Trophoblast cell (in vitro differentiated cells and primary cell): Measurements from ENCODE around the gene RBM15B.

Source experiments
- DNase-seq, 2 donors: peaks; one replicate each; pipeline ENCODE4 v3.0.0-alpha.2; 2016
- H2AFZ ChIP-seq: 2 replicates; pipeline ENCODE4 v1.6.1; 2013; ENCODE audit warnings: low read length, moderate library complexity, mild to moderate bottlenecking; ENCODE audit not compliant: insufficient read depth, poor library complexity
- H2AK5ac ChIP-seq: 2 replicates; pipeline ENCODE4 v1.6.1; 2013; ENCODE audit warnings: mild to moderate bottlenecking, low read length
- H2BK120ac ChIP-seq: 2 replicates; pipeline ENCODE4 v1.6.1; 2013; ENCODE audit warnings: low read length, mild to moderate bottlenecking, moderate library complexity; ENCODE audit not compliant: insufficient read depth, poor library complexity
- H2BK12ac ChIP-seq: 2 replicates; pipeline ENCODE4 v1.6.1; 2013; ENCODE audit warnings: mild to moderate bottlenecking, low read length, moderate library complexity
- H2BK5ac ChIP-seq: 2 replicates; pipeline ENCODE4 v1.6.1; 2013; ENCODE audit warnings: low read length, low read depth, moderate library complexity, mild to moderate bottlenecking; ENCODE audit not compliant: poor library complexity
- H3K14ac ChIP-seq: 2 replicates; pipeline ENCODE4 v1.6.1; 2013; ENCODE audit warnings: mild to moderate bottlenecking, low read length
- H3K18ac ChIP-seq: 2 replicates; pipeline ENCODE4 v1.6.1; 2013; ENCODE audit warnings: mild to moderate bottlenecking, low read length
- H3K23ac ChIP-seq: 2 replicates; pipeline ENCODE4 v1.6.1; 2013; ENCODE audit warnings: low read length
- H3K27ac ChIP-seq: 2 replicates; pipeline ENCODE4 v1.5.1; 2013; ENCODE audit warnings: low read depth, mild to moderate bottlenecking, inconsistent platforms, low read length, moderate library complexity
- H3K27me3 ChIP-seq: 2 replicates; pipeline ENCODE4 v1.6.1; 2013; ENCODE audit warnings: inconsistent platforms, mild to moderate bottlenecking, low read length, moderate library complexity; ENCODE audit not compliant: insufficient read depth
- H3K36me3 ChIP-seq, 2 experiments: 1 replicate in 1 of 2; 2 replicates in 1 of 2; pipeline ENCODE4 v1.6.1; 2013; ENCODE audit warnings: low read length in 2 of 2, mild to moderate bottlenecking in 2 of 2, moderate library complexity in 1 of 2; ENCODE audit not compliant: insufficient read depth in 2 of 2, control insufficient read depth in 1 of 2
- H3K4ac ChIP-seq: 2 replicates; pipeline ENCODE4 v1.6.1; 2013; ENCODE audit warnings: low read depth, mild to moderate bottlenecking, low read length, moderate library complexity
- H3K4me1 ChIP-seq, 2 experiments: 1 replicate in 1 of 2; 2 replicates in 1 of 2; pipeline ENCODE4 v1.6.1; 2013; ENCODE audit warnings: low read length in 2 of 2, mild to moderate bottlenecking in 2 of 2, moderate library complexity in 1 of 2; ENCODE audit not compliant: insufficient read depth in 2 of 2, control insufficient read depth in 1 of 2
- H3K4me2 ChIP-seq: 2 replicates; pipeline ENCODE4 v1.6.1; 2013; ENCODE audit warnings: inconsistent platforms, mild to moderate bottlenecking, low read length, moderate library complexity
- H3K4me3 ChIP-seq: 2 replicates; pipeline ENCODE4 v1.5.1; 2013; ENCODE audit warnings: mild to moderate bottlenecking, low read depth, low read length, inconsistent platforms
- H3K79me1 ChIP-seq: one replicate; pipeline ENCODE4 v1.6.1; 2013; ENCODE audit warnings: low read length
- H3K79me2 ChIP-seq: 2 replicates; pipeline ENCODE4 v1.6.1; 2013; ENCODE audit warnings: low read length, mild to moderate bottlenecking; ENCODE audit not compliant: control insufficient read depth, insufficient read depth, poor library complexity
- H3K9ac ChIP-seq: 2 replicates; pipeline ENCODE4 v1.6.1; 2013; ENCODE audit warnings: mild to moderate bottlenecking, low read length
- H3K9me3 ChIP-seq: 2 replicates; pipeline ENCODE4 v1.6.1; 2013; ENCODE audit warnings: low read depth, mild to moderate bottlenecking, control low read depth, inconsistent platforms, low read length; ENCODE audit not compliant: insufficient read depth
- H4K12ac ChIP-seq: 2 replicates; pipeline ENCODE4 v1.6.1; 2013; ENCODE audit warnings: low read depth, mild to moderate bottlenecking, low read length, moderate library complexity
- H4K8ac ChIP-seq: 2 replicates; pipeline ENCODE4 v1.6.1; 2013; ENCODE audit warnings: low read depth, mild to moderate bottlenecking, low read length, moderate library complexity
- H4K91ac ChIP-seq: one replicate; pipeline ENCODE4 v1.6.1; 2013; ENCODE audit warnings: low read depth, mild to moderate bottlenecking, low read length, moderate library complexity
- WGBS: extraction: QIAGEN DNeasy Blood & Tissue Kit; methylation state at CpG from one replicate; pipeline ENCODE4 v1.1.7; 2013; ENCODE audit warnings: missing lambda C conversion rate; ENCODE audit not compliant: insufficient read length, insufficient coverage; ENCODE audit errors: extremely low coverage; 5-methylcytosine and 5-hydroxymethylcytosine counted together

RBM15B gene

DNA sequence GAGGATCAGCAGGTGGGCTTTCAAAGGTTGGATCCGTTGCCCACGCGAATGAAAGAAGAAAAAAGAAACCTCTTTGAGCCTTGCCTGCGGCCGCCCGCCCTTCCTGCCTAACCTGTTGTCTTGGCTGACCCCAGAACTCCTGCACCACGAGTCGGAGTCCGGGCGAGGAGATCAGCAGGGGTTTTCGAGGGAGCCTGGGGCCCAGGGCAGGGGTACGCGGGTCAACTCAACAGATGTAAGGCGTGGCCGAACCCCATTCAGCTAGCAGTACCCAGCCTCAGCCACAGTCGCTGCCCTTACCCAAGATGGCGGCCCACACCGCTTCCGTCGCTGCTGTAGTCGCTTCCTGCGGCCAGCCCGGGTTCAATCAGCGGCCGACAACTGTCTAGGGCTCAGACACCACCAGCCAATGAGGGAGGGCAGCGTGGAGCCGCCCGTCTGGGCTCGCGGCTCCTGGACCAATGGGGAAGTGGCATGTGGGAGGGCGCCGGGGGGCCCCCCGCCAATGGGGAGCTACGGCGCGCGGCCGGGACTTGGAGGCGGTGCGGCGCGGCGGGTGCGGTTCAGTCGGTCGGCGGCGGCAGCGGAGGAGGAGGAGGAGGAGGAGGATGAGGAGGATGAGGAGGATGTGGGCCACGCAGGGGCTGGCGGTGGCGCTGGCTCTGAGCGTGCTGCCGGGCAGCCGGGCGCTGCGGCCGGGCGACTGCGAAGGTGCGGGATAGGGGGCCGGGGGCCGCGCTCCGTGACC, 6.2 kb upstream of the RBM15B start, which contains the start of gene MANF:
Gene MANF (plus strand): TSS at position 566 of the 748 bp plus-strand sequence. CDS start 52 bp downstream, at position 618.
- no peaks in the 10 kb centered on the region for H3K27me3 ChIP-seq
- peak within 1 kb of the TSS; percentile 90 for H4K12ac ChIP-seq
- H3K4me2 ChIP-seq: peak within 1 kb of the TSS; percentile 77
- H3K27ac ChIP-seq: peak within 1 kb of the TSS; percentile 72
- H3K9me3 ChIP-seq: peaks cover 2% of the 10 kb centered on the region
- peak within 1 kb of the TSS; percentile 94 for H4K8ac ChIP-seq
- H2BK120ac ChIP-seq: peak within 1 kb of the TSS; percentile 82
- H3K14ac ChIP-seq: peak within 1 kb of the TSS; percentile 97
- peaks cover 17 to 30% of the 10 kb centered on the region in 2 experiments for H3K4me1 ChIP-seq
- peaks cover 11% of the 10 kb centered on the region for H3K79me1 ChIP-seq
- peak within 1 kb of the TSS; percentile 85 for H2AFZ ChIP-seq
- H3K23ac ChIP-seq: no peak within 1 kb of the TSS
- H2AK5ac ChIP-seq: peak within 1 kb of the TSS; percentile 89
- peak within 1 kb of the TSS; percentile 92 for H2BK5ac ChIP-seq
- H3K18ac ChIP-seq: peak within 1 kb of the TSS; percentile 86
- H3K4me3 ChIP-seq: peak within 1 kb of the TSS; percentile 97
- no peak within 1 kb of the TSS for H2BK12ac ChIP-seq
- peak within 1 kb of the TSS; percentile 91 for H3K9ac ChIP-seq
- H3K79me2 ChIP-seq: peaks cover 18% of the 10 kb centered on the region
- H3K36me3 ChIP-seq: peaks cover 8 to 20% of the 10 kb centered on the region in 2 experiments
- WGBS: no CpG with 5 or more reads among the region's 65 CpGs
- peak within 1 kb of the TSS; percentile 96 for H4K91ac ChIP-seq
- peak within 1 kb of the TSS; percentile 93 for H3K4ac ChIP-seq
- DNase-seq: peak; percentile 98 to 99

DNA sequence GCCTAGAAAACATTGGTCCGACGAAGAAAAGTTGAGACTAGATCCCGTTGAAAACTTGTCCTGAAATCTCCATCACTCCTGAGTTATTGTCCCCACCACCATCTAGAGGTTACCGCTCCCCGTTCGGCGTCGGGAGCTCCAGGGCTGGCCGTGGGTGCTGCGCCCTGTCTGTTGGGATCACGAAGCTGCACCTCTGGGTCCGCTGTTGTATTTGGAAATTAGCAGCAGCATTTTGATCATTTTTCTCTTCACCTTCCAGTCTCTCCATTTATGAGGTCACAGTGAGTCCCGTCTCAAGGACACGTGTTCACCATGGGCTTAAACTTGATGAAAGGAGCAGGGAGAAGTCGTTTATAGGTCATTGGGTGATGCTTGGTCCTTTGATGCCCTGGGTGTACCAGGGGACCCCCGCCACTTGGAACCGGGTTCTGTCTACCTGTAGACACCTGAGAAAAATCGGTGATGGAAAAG, 5.4 kb upstream of the RBM15B start:
- Histone ChIP-seq H3K27ac (no peak overlapping the region), H3K18ac (no peak overlapping the region), H3K36me3 (peaks cover 15 to 27% of the 10 kb centered on the region in 2 experiments), H2AK5ac (peak overlapping the region; percentile 15), H3K14ac (peak overlapping the region; percentile 61), H3K4ac (peak overlapping the region; percentile 93), H2BK120ac (peak overlapping the region; percentile 18), H3K27me3 (no peaks in the 10 kb centered on the region), H3K4me2 (peak overlapping the region; percentile 77), H2BK12ac (no peak overlapping the region), H3K9me3 (peaks cover 2% of the 10 kb centered on the region), H3K79me1 (peaks cover 11% of the 10 kb centered on the region), H3K79me2 (peaks cover 18% of the 10 kb centered on the region), H4K91ac (peak overlapping the region; percentile 64), H2BK5ac (no peak overlapping the region), H2AFZ (peak overlapping the region; percentile 17), H3K4me3 (peak overlapping the region; percentile 97), H4K8ac (peak overlapping the region; percentile 55), H4K12ac (no peak overlapping the region), H3K9ac (peak overlapping the region; percentile 74), H3K4me1 (peaks cover 17 to 35% of the 10 kb centered on the region in 2 experiments), H3K23ac (no peak overlapping the region)
- WGBS: no CpG with 5 or more reads among the region's 18 CpGs
- DNase-seq: peak in 1 of 2 donors; percentile 46

DNA sequence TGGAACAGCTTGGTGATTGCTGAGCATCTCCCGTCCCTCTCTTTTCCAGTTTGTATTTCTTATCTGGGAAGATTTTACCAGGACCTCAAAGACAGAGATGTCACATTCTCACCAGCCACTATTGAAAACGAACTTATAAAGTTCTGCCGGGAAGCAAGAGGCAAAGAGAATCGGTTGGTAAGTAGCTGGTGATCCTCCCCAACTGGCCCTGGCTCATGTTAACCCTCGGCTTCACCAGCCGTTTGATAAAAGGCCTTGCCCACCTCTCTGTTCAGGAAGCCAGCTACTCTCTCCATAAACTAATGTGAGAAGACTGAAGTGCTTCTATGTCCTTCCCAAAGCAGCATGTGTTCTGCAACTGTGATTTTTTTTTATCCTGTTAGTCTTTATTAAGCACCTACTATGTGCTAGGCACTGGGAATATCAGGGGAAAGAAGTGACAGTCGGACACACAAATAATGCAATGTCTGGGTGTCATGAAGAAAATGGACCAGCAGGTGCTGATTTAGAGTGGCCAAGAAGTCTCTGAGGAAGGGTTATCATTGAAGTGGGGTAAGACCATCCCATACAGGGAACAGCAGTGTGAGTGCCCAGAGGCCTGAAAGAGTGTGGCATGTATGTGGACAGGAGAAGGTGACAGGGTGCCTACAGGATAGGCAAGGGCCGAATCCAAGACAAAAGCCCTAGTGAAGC, 4.8 kb upstream of the RBM15B start:
- WGBS: no CpG with 5 or more reads among the region's 8 CpGs
- no peak overlapping the region for H3K14ac ChIP-seq
- H2BK5ac ChIP-seq: no peak overlapping the region
- H4K12ac ChIP-seq: no peak overlapping the region
- no peak overlapping the region for H2AFZ ChIP-seq
- H3K23ac ChIP-seq: no peak overlapping the region
- H4K8ac ChIP-seq: no peak overlapping the region
- peak overlapping the region; percentile 77 for H3K4me2 ChIP-seq
- H3K27ac ChIP-seq: no peak overlapping the region
- peak overlapping the region; percentile 55 for H3K4ac ChIP-seq
- H3K79me2 ChIP-seq: peaks cover 20% of the 10 kb centered on the region
- H2AK5ac ChIP-seq: no peak overlapping the region
- DNase-seq: no peak
- H2BK12ac ChIP-seq: no peak overlapping the region
- no peaks in the 10 kb centered on the region for H3K27me3 ChIP-seq
- H3K36me3 ChIP-seq: peaks cover 15 to 27% of the 10 kb centered on the region in 2 experiments
- H3K18ac ChIP-seq: no peak overlapping the region
- peaks cover 2% of the 10 kb centered on the region for H3K9me3 ChIP-seq
- H3K79me1 ChIP-seq: peaks cover 13% of the 10 kb centered on the region
- no peak overlapping the region for H2BK120ac ChIP-seq
- peaks cover 17 to 37% of the 10 kb centered on the region in 2 experiments for H3K4me1 ChIP-seq
- no peak overlapping the region for H3K9ac ChIP-seq
- H3K4me3 ChIP-seq: no peak overlapping the region
- H4K91ac ChIP-seq: no peak overlapping the region

DNA sequence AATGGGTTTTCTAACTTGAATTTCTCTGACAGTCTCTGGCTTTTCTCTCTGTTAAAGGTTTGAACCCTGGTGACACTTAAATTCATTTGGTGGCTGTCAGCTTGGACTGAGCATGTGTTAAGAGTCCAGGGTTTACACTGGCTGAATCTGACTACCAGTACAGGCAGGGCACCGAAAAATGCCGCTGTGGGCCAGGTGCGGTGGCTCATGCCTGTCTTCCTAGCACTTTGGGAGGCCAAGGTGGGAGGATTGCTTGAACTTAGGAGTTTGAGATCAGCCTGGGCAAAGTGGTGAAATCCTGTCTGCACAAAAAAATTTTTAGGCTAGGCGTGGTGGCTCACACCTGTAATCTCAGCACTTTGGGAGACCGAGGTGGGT, 4.2 kb upstream of the RBM15B start:
- peak overlapping the region; percentile 40 for H3K27ac ChIP-seq
- peaks cover 4% of the 10 kb centered on the region for H3K9me3 ChIP-seq
- H3K36me3 ChIP-seq: peaks cover 17 to 27% of the 10 kb centered on the region in 2 experiments
- H3K4me1 ChIP-seq: peaks cover 19 to 37% of the 10 kb centered on the region in 2 experiments
- no peak overlapping the region for H3K23ac ChIP-seq
- no peak overlapping the region for H3K18ac ChIP-seq
- no peak overlapping the region for H3K14ac ChIP-seq
- H3K4ac ChIP-seq: peak overlapping the region; percentile 41
- no peak overlapping the region for H2BK12ac ChIP-seq
- H2BK5ac ChIP-seq: no peak overlapping the region
- H4K12ac ChIP-seq: no peak overlapping the region
- no CpG with 5 or more reads among the region's 5 CpGs for WGBS
- H3K4me2 ChIP-seq: peak overlapping the region; percentile 77
- H3K79me1 ChIP-seq: peaks cover 18% of the 10 kb centered on the region
- H2BK120ac ChIP-seq: no peak overlapping the region
- no peak overlapping the region for H2AK5ac ChIP-seq
- no peak overlapping the region for H3K9ac ChIP-seq
- no peak for DNase-seq
- no peak overlapping the region for H4K91ac ChIP-seq
- H4K8ac ChIP-seq: no peak overlapping the region
- no peaks in the 10 kb centered on the region for H3K27me3 ChIP-seq
- H3K79me2 ChIP-seq: peaks cover 25% of the 10 kb centered on the region
- H3K4me3 ChIP-seq: no peak overlapping the region
- no peak overlapping the region for H2AFZ ChIP-seq
